NCI-H2196 treated with DMSO at 0.1 percent for 48 hours (cell line): ENCODE measurements around the gene ZDHHC11.
"Not testable (repeated sequence)": the region's sequence is repeated elsewhere in the genome, so short reads cannot be mapped to it uniquely, and the experiment has no call there.

ENCODE experiments used
- DNase-seq: peaks from one replicate; lab custom pipeline; 2025; ENCODE audit not compliant: unreplicated experiment; lab: John Stamatoyannopoulos, UW

ZDHHC11 gene

GRCh38 chr5:750226-750625, 100.6 kb downstream of the ZDHHC11 start:
- not testable (repeated sequence) for DNase-seq

GRCh38 chr5:749101-749670, 101.6 kb downstream of the ZDHHC11 start:
- no peak for DNase-seq

- not testable (repeated sequence) for DNase-seq
Observed at GRCh38 chr5:748011-748980, 102.5 kb downstream of the ZDHHC11 start.

- DNase-seq: not testable (repeated sequence)
Observed at GRCh38 chr5:747303-747844, 103.4 kb downstream of the ZDHHC11 start.

GRCh38 chr5:746258-746761, 104.5 kb downstream of the ZDHHC11 start:
- DNase-seq: no peak
